ENCODE measurements around the gene LDLRAD4.

The LDLRAD4 gene

GRCh38 chr18:13612196-13612997 lies 393.8 kb downstream of the LDLRAD4 start:
- peak; percentile 78 to 87 for DNase-seq

- DNase-seq: no peak
Measured at GRCh38 chr18:13613099-13613498, 394.5 kb downstream of the LDLRAD4 start.

DNA sequence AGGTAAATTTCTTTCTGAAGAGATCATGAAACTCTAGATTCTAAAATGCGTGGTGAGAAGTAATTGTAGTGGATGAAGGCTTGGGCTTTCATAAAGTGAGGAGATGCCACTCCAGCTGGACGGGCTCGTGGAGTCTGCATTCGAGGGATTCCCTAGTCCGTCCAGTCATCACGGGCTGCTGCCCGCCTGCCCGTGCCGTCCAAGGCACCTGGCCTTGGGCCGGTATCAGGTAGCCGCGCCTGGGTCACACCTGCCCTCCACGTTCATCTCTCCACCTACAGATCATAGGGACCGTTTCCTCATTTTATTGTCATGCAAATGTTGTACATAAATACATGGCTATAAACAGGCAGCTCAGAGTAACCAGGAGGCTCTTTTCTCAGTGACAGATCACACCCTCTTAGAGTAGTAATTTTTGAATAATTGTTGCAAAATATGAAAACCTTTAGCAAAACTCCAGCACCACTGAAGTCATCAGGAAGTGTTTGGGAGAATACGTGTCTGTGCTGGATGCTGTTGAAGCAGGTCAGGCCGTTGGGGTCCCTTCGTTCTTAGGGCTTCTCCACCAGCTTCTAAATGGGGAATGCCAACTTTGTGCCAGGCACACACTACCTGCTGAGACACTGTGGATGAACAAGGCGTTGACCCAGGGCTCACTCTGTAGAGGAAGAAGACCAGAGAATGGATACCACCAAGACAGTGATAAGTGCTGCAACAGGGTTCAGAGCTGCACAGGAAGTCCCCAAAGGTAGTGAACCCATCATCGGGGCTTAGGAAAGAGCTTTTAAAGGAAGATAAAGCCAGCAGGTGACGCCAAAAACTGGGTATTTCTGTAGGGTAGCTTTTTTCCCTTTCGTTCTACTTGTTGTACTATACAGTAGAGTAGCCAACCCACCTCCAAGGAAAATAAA lies 395.3 kb downstream of the LDLRAD4 start:
- peak; percentile 17 to 54 for DNase-seq

GRCh38 chr18:13614641-13615288 lies 396.2 kb downstream of the LDLRAD4 start:
- peak; percentile 42 to 67 for DNase-seq

DNA sequence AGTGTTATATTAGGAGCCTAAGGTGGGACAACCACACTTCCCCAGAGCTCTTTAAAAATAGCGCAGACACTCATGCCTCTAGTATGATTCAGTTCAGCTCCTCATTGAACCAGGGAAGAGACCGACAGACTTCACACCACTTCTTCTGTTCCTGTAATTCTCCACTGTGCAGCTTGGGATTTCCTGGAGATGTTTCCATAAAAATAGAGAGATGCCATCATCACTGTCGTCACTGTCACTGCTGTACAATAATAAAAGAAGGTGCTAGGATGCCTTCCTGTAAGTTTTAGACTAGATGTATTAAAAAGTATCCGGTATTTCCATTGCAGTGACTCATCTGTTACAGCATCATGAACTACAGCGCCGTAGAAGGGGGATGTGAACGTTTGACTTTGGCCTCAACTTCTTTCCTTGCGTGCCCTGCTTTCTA lies 396.9 kb downstream of the LDLRAD4 start:
- DNase-seq: peak; percentile 13 to 24

GRCh38 chr18:13616041-13616440 lies 397.5 kb downstream of the LDLRAD4 start:
- no peak for DNase-seq

DNA sequence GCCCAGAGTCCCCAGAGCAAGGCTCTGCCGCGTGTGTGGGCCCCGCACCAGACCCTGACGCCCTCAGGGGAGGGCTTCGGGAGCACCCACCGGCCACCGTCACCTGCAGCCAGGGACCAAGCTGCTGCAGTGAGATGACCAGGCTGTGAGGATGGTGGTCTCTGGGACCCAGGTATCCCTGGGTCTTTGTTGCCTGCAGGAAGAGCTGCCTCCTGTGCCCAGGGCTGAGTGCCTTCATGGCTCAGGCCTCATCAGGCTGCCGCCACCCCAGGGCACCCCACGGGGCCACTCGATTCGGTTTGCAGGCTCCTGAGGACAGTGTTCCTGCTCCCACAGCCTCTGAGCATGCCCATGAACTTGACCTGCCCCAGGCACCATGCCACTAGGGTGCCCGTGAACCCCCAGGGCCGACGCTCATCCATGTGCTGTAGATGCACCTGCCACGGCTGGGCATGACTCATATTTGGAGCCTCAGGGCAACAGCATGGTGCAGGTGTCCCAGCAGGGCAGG lies 398.0 kb downstream of the LDLRAD4 start:
- DNase-seq: no peak

DNA sequence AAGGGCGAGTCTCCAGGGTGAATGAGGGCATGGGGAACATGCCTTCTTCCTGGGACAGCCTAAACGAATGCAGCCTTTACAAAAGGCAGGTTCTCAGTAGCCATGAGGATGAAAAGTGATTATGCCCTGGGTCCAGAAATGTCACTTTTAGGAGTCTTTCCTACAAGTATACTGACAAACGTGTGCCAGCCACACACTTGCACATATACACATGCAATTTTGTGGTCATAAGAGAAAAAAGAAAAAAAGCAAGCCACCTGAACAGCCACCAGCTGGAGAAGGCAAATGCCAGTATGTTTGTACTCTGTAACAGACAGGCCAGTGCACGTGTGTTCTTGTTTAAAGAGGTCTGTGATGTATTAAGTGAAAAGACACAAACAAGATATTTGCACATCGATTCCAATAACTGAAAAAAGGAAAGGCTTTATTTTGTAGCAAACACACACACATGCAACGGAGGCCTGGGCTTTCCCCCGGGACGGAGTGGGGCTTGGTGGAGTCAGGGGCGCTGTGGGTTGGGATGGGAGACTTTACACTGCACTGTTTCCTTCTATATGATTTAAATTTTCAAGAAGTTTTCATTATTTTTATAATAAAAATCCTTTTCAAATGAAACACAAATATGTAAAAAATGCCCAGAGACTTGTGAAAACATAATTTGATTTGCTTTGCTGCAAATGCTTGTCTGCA lies 399.4 kb downstream of the LDLRAD4 start:
- DNase-seq: no peak

DNA sequence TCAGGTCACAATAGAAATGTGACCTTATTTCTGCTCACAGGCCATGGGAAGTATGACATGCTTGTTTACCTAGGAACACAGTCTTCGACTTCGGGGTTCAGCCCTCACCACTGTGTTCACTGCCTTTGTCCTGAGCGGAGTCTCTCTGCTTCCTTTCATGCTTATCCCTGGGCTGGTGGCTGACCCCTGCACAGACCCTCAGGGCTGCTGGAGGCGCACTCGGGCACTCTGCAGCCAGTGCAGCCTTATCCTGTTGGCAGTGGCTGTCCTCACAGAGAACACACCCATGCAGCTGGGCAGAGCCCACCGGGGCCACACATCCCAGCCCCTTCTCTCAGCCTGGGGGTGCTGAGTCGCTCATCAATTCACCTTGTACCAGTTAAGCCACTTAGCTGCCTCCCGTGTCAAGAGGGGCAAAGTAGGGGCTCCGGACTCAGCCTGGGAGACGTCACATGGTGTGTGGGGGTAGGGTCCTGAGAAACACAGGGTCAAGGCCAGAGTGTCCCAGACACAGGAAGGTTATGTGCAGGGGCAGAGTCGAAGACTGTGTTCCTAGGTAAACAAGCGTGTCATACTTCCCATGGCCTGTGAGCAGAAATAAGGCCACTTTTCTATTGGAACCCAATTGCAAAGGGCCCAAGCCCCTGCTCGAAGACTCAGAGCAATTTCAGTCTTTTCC lies 400.3 kb downstream of the LDLRAD4 start:
- DNase-seq: no peak

- DNase-seq: no peak
Measured at GRCh38 chr18:13619505-13620205, 401.1 kb downstream of the LDLRAD4 start.

DNA sequence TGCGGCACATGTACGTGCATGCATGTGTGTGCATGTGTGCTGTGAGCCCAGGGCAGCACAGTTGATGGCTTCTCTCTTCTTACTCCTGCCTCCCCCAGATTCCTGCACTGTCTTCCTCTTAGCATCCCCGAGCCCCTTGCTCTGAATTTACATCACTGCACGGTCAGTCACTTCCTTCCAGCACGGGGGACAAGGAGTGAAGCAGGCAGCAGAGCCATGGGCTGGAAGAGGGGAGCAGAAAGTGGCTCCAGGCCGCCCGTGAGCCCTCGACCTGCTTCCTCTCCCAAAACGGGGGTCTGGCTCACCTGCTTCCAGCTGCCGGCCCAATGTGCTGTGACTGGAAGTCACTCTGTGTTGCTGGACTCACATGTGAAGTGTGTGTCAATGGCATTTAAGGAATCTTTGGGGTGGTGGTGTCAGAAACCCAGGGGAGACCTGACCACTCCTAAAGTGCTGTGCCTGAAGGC lies 401.7 kb downstream of the LDLRAD4 start:
- no peak for DNase-seq

GRCh38 chr18:13620818-13621445 lies 402.4 kb downstream of the LDLRAD4 start:
- DNase-seq: no peak

DNA sequence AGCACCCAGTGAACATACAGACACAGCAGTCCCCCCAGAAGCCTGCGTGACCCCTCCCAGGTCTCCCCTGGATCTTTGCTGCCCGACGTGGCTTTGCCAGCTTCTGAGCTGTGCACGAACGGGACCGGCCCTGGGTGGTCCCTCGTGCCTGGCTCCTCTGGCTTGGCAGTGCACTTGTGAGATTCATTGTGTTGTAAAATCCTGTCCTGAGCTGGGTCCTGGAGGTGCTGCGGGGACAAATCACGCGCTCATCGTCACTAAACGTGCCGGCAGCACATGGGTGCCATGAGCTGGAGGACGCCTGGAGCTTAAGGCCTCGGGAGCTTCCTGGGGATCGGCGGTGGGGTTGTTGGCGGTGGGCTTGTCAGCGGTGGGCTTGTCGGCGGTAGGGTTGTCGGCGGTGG lies 402.9 kb downstream of the LDLRAD4 start:
- no peak for DNase-seq

GRCh38 chr18:13621886-13622619 lies 403.5 kb downstream of the LDLRAD4 start:
- DNase-seq: no peak

GRCh38 chr18:13622751-13623150 lies 404.2 kb downstream of the LDLRAD4 start:
- no peak for DNase-seq

DNA sequence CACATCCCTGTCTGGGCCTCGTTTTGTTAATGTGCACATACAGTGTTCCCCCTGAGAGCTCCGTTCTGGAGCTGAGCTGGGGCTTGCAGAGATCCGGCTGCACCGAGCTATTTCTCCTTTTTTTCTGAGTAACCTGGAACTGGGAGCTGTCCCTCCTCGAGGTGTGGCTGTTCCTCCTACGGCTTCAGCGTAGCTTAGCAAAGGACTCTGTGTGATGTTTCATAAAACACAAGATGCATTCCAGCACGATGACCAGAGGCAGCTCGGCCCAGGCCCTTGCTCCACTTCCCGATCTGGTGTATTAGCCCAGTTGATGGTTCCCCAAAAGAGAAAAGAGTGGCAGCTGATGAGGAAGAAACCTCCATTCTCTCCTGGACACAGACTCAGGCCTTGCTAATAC lies 404.8 kb downstream of the LDLRAD4 start:
- peak in 1 of 2 donors; percentile 24 for DNase-seq

DNA sequence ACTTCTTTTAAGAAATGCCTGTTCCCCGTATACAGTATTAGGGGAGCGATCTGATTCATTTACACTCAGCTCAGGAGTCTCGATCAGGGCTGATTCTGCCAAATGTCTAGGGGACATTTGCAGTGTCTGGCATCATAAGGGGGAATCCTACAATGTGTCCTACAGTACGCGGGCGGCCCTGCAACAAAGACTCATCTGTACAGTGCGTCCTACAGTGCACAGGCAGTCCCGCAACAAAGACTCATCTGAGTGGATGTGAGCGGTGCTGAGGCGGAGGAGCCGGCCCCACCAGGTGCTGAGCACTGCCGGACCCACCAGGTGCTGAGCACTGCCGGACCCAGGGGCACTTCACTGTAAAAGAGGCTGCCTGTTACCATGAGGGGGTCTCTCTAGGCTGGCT lies 405.3 kb downstream of the LDLRAD4 start:
- no peak for DNase-seq

DNA sequence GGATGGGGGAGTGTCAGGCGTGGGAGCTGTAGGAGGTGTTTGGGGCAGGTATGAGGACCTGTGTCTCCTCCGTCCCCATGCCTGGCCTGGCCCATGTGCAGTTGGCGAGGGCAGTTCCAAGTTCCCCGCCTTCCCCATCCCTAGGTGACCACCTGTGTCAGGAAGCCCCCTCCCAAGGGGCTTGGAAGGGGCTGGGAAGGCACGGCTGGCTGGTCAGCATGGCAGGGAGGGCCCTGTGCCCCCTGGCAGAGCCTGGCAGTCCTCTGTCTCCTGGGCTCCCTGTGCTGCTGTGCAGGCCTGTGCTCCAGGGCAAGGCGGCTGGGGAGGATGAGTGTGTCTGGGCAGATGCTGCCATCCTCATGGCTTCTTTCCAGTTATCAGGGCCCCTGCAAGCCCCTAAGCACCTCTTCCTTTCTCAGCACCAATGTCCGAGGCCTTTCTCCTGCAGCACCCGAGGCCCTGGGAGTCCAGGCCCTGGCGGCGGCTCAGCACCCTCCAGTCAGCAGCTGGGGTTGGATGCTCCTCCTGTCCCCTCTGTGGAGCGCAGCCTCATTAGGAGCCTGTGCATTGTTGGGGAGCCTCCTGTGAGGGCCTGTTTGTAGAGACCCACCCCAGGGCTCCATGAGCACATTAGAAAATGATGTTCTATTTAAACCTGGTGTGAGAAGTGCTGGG lies 406.1 kb downstream of the LDLRAD4 start:
- no peak for DNase-seq

GRCh38 chr18:13625355-13625754 lies 406.8 kb downstream of the LDLRAD4 start:
- no peak for DNase-seq

All from CD4-positive, alpha-beta T cell treated with Interleukin-1 beta for 1 hour (primary cell).